Peyer's patch (tissue), 4 donors: ENCODE data around the gene KLK10. TPM values are rescaled to one million over a fixed set of nuclear protein-coding genes. Genes with fewer than 3 reads are reported as not detected.

ENCODE experiments used
- DNase-seq, 3 donors: peaks; one replicate each; pipeline ENCODE4 v3.0.0-alpha.2; 2017 to 2019
- H3K27ac ChIP-seq, 4 donors: fragments of 200-600 bp; sonication (generic); one replicate each; pipeline ENCODE4 v1.5.1; 2016 to 2019
- H3K27me3 ChIP-seq, 2 donors: fragments of 200-600 bp; sonication (generic); one replicate each; pipeline ENCODE4 v1.5.1; 2019
- H3K36me3 ChIP-seq, 3 donors: fragments of 200-600 bp; sonication (generic); one replicate each; pipeline ENCODE4 v1.5.1; 2016 to 2019
- H3K4me1 ChIP-seq, 4 donors: fragments of 200-600 bp; sonication (generic); one replicate each; pipeline ENCODE4 v1.5.1; 2016 to 2019
- H3K4me3 ChIP-seq, 4 donors: fragments of 200-600 bp; sonication (generic); 1 replicate in 3 of 4; 2 replicates in 1 of 4; pipeline ENCODE4 v1.5.1; 2016 to 2019; ENCODE audit warnings: mild to moderate bottlenecking in 1 of 4
- H3K9me3 ChIP-seq, 4 donors: fragments of 200-600 bp; sonication (generic); one replicate each; pipeline ENCODE4 v1.5.1; 2016 to 2019; ENCODE audit warnings: mild to moderate bottlenecking in 1 of 4
- CTCF ChIP-seq, 6 experiments: fragments of 450-650 bp in 4 of 6; fragments of 200-600 bp in 2 of 6; sonication (generic) in 1 of 6; IDR thresholded peaks; one replicate each; pipeline ENCODE4 v1.5.1; 2017 to 2019; ENCODE audit warnings: antibody characterized with exemption in 6 of 6, mild to moderate bottlenecking in 3 of 6, moderate library complexity in 1 of 6
- POLR2A ChIP-seq, 2 donors: fragments of 450-650 bp; IDR thresholded peaks; one replicate each; pipeline ENCODE4 v1.5.1; 2017; ENCODE audit warnings: antibody characterized with exemption in 2 of 2, mild to moderate bottlenecking in 2 of 2, moderate library complexity in 2 of 2
- total RNA-seq, 4 donors: library from RNA; depleted of rRNA; stranded (reverse); fragments of >200 nt; gene quantifications; one replicate each; pipeline ENCODE4 v1.1.0, GENCODE V29; 2016

The KLK10 gene
- total RNA-seq, 4 donors from 2014 or later: 2.4 to 6.3 TPM; not detected in 2

- H3K9me3 ChIP-seq: no peaks in the 10 kb centered on the region
- no peak for TF ChIP-seq POLR2A (IDR thresholded peaks at IDR 0.05)
- no peak for TF ChIP-seq CTCF (IDR thresholded peaks at IDR 0.05)
- no peaks in the 10 kb centered on the region for H3K4me1 ChIP-seq
- H3K4me3 ChIP-seq: no peak overlapping the region
- no peak for DNase-seq
- H3K36me3 ChIP-seq: no peaks in the 10 kb centered on the region
- no peaks in the 10 kb centered on the region for H3K27me3 ChIP-seq
- no peak overlapping the region for H3K27ac ChIP-seq
Measured at GRCh38 chr19:50963381-50963780, 56.1 kb downstream of the KLK10 start.

Other genes with a start within 250 kb of the KLK10 start
- not detected for gene GPR32, start 249.2 kb downstream of the KLK10 start, total RNA-seq
- gene ACP4, start 229.3 kb downstream of the KLK10 start, total RNA-seq: not detected
- 10 to 100 TPM; 24.5 to 60.2 (median 47.3) TPM for gene KLK1, start 195.9 kb downstream of the KLK10 start, total RNA-seq
- not detected for gene KLK15, start 186.1 kb downstream of the KLK10 start, total RNA-seq
- gene KLK3, start 164.8 kb downstream of the KLK10 start, total RNA-seq: 1 to 10 TPM in 3 of 4 donors, not detected in 1; 1.2 to 2.4 (median 1.9) TPM
- gene KLK2, start 146.3 kb downstream of the KLK10 start, total RNA-seq: not detected
- gene KLK4, start 108.3 kb downstream of the KLK10 start, total RNA-seq: 1 to 10 TPM in 1 of 4 donors, not detected in 3; 1.4 TPM
- gene KLK5, start 66.7 kb downstream of the KLK10 start, total RNA-seq: not detected
- not detected for gene KLK6, start 50.1 kb downstream of the KLK10 start, total RNA-seq
- gene KLK7, start 35.8 kb downstream of the KLK10 start, total RNA-seq: 1 to 10 TPM in 2 of 4 donors, not detected in 2; 1.2 to 9.9 TPM
- gene KLK8, start 18.1 kb downstream of the KLK10 start, total RNA-seq: not detected
- gene KLK11, start 6.9 kb upstream of the KLK10 start, total RNA-seq: 1 to 10 TPM in 3 of 4 donors, not detected in 1; 1.7 to 3.8 (median 1.9) TPM
- 1 to 10 TPM in 2 of 4 donors, not detected in 2; 1.4 to 4.7 TPM for gene KLK12, start 15.3 kb upstream of the KLK10 start, total RNA-seq
- 1 to 10 TPM in 3 of 4 donors, not detected in 1; 1.2 to 5.0 (median 1.3) TPM for gene KLK13, start 45.4 kb upstream of the KLK10 start, total RNA-seq
- 1 to 10 TPM in 2 of 4 donors, not detected in 2; 1.1 to 6.6 TPM for gene KLK14, start 63.2 kb upstream of the KLK10 start, total RNA-seq
- 10 to 100 TPM in 1 of 4 donors, 1 to 10 TPM in 3; 4.4 to 10.0 (median 6.5) TPM for gene CTU1, start 88.7 kb upstream of the KLK10 start, total RNA-seq
- 1 to 10 TPM in 2 of 4 donors, not detected in 2; 1.9 to 2.1 TPM for gene SIGLEC9, start 105.2 kb upstream of the KLK10 start, total RNA-seq
- gene SIGLEC7, start 122.6 kb upstream of the KLK10 start, total RNA-seq: not detected
- gene CD33, start 205.4 kb upstream of the KLK10 start, total RNA-seq: 10 to 100 TPM in 1 of 4 donors, 1 to 10 TPM in 1, under 1 TPM in 1, not detected in 1; 0.88 to 22.3 (median 2.4) TPM
- gene SIGLECL1, start 231.4 kb upstream of the KLK10 start, total RNA-seq: not detected